ENCODE results near the gene TNPO3. TPM values are rescaled to one million over a fixed set of nuclear protein-coding genes. Genes with fewer than 3 reads are reported as not detected.

TNPO3 gene
- total and polyA plus RNA-seq, 2 of the 4 experiments (the other 2 are of a cell fraction): 24.2 to 77.2 TPM

- Histone ChIP-seq H2BK20ac (ENCODE audit: low read depth, low read length) (no peak within 1 kb of the TSS), H2AK9ac (replicated peaks; ENCODE audit: low read depth, low read length, poor library complexity) (no peak within 1 kb of the TSS), H3K9ac (ENCODE audit: low read depth, low read length) (no peak within 1 kb of the TSS), H2BK120ac (ENCODE audit: low read depth, low read length) (no peak within 1 kb of the TSS), H4K5ac (ENCODE audit: low read depth, low read length) (no peak within 1 kb of the TSS), H3K23ac (ENCODE audit: low read depth, low read length) (no peak within 1 kb of the TSS), H3K4me2 (ENCODE audit: low read depth, low read length) (peak within 1 kb of the TSS; percentile 31; the same call in 1 of the 2 replicates), H3K18ac (ENCODE audit: low read depth, low read length) (no peak within 1 kb of the TSS), H2BK15ac (ENCODE audit: low read depth, low read length) (no peak within 1 kb of the TSS), H3K27me3 (ENCODE audit: control insufficient read depth, insufficient read depth, low read length) (peaks cover 74% of the 10 kb centered on the region), H3K79me1 (ENCODE audit: low read depth in 1 of 2, low read length in 2 of 2) (no peaks in the 10 kb centered on the region), H3K4me1 (ENCODE audit: control insufficient read depth, insufficient read depth, low read length) (peaks cover 2% of the 10 kb centered on the region; the same call in 1 of the 2 replicates), H3K9me3 (ENCODE audit: control insufficient read depth, insufficient read depth, low read length) (no peaks in the 10 kb centered on the region), H4K8ac (ENCODE audit: low read depth in 2 of 2, low read length in 2 of 2) (no peak within 1 kb of the TSS; a peak in 1 of 4 replicates), H3K14ac (replicated peaks; ENCODE audit: low read depth, low read length) (no peak within 1 kb of the TSS), H3K36me3 (ENCODE audit: control insufficient read depth, insufficient read depth, low read length) (no peaks in the 10 kb centered on the region), H3K9me1 (ENCODE audit: insufficient read depth, low read length) (no peaks in the 10 kb centered on the region), H4K20me1 (ENCODE audit: insufficient read depth, low read length) (no peaks in the 10 kb centered on the region), H3K56ac (ENCODE audit: extremely low read depth, insufficient read depth, low read length) (no peak within 1 kb of the TSS), H2AK5ac (ENCODE audit: low read depth, low read length) (no peak within 1 kb of the TSS), H2BK5ac (ENCODE audit: low read depth, low read length, poor library complexity, severe bottlenecking) (no peak within 1 kb of the TSS), H4K91ac (ENCODE audit: insufficient read depth, low read depth, low read length) (no peak within 1 kb of the TSS), H3K27ac (ENCODE audit: insufficient read depth, low read length) (no peak within 1 kb of the TSS), H2AFZ (replicated peaks; ENCODE audit: low read length, poor library complexity) (peak within 1 kb of the TSS; percentile 95), H3K4ac (ENCODE audit: low read depth, low read length) (no peak within 1 kb of the TSS), H3K4me3 (ENCODE audit: insufficient read depth, low read depth, low read length) (peak within 1 kb of the TSS; percentile 9; the same call in 1 of the 2 replicates)
- intact Hi-C loops (cut with micrococcal nuclease): no loop called here
- WGBS, 2 experiments (ENCODE audit: extremely low coverage in 2 of 2, insufficient read length in 1 of 2): 32% methylated on average over 14 of the region's 34 CpGs; no CpG with 5 or more reads in 1 of the 2 experiments
- ChIA-PET CTCF (interaction anchor here (0.6 to 1.9 kb wide), 3 partner anchors 27 to 181 kb away, joined by 3 to 6 read pairs (median 4); no protein-coding TSS in a partner anchor), POLR2A (ENCODE audit: unreplicated experiment) (no interaction called here)
- DNase-seq (no peak), ATAC-seq (ENCODE audit: low read depth) (no peak)
- in situ Hi-C loops (cut with MboI; ENCODE audit: low sequenced_read_pairs): no loop called here
- no TSS peak for BruUV-seq (replicated peaks)
- dilution Hi-C loops (cut with HindIII; ENCODE audit: low sequenced_read_pairs, unreplicated experiment): no loop called here
- TF ChIP-seq MAFK (IDR thresholded peaks at IDR 0.05; ENCODE audit: low read depth, low read length) (no peak), CHD1 (IDR thresholded peaks at IDR 0.05; ENCODE audit: low read depth, low read length) (no peak), POLR2A (IDR thresholded peaks at IDR 0.05; ENCODE audit: low read depth, low read length) (no peak), BHLHE40 (IDR thresholded peaks at IDR 0.05; ENCODE audit: low read depth, low read length) (no peak), FOS (IDR thresholded peaks at IDR 0.05; ENCODE audit: low read depth, low read length) (no peak), SMC3 (IDR thresholded peaks at IDR 0.05; ENCODE audit: low read depth, low read length) (no peak), MAZ (IDR thresholded peaks at IDR 0.05; ENCODE audit: borderline replicate concordance, low read depth, low read length) (no peak), MXI1 (IDR thresholded peaks at IDR 0.05; ENCODE audit: borderline replicate concordance, low read depth, low read length) (no peak), RCOR1 (IDR thresholded peaks at IDR 0.05; ENCODE audit: insufficient replicate concordance, low read length) (no peak), CEBPB (IDR thresholded peaks at IDR 0.05; ENCODE audit: low read depth, low read length) (no peak), RAD21 (IDR thresholded peaks at IDR 0.05; ENCODE audit: low read length) (no peak), RFX5 (IDR thresholded peaks at IDR 0.05; ENCODE audit: low read depth, low read length) (no peak), NFE2L2 (IDR thresholded peaks at IDR 0.05; ENCODE audit: low read depth, low read length) (no peak), CTCF (conservative IDR thresholded peaks at IDR 0.05; ENCODE audit: low read depth, low read length) (no peak)
- TF ChIP-seq, protein P1, sequence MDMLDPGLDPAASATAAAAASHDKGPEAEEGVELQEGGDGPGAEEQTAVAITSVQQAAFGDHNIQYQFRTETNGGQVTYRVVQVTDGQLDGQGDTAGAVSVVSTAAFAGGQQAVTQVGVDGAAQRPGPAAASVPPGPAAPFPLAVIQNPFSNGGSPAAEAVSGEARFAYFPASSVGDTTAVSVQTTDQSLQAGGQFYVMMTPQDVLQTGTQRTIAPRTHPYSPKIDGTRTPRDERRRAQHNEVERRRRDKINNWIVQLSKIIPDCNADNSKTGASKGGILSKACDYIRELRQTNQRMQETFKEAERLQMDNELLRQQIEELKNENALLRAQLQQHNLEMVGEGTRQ (IDR thresholded peaks at IDR 0.05; ENCODE audit: low read depth, low read length): no peak
- TF ChIP-seq, protein P2, sequence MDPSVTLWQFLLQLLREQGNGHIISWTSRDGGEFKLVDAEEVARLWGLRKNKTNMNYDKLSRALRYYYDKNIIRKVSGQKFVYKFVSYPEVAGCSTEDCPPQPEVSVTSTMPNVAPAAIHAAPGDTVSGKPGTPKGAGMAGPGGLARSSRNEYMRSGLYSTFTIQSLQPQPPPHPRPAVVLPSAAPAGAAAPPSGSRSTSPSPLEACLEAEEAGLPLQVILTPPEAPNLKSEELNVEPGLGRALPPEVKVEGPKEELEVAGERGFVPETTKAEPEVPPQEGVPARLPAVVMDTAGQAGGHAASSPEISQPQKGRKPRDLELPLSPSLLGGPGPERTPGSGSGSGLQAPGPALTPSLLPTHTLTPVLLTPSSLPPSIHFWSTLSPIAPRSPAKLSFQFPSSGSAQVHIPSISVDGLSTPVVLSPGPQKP (IDR thresholded peaks at IDR 0.05; ENCODE audit: borderline replicate concordance, low read depth, low read length): no peak
Observed at GRCh38 chr7:128910569-128910945, 144.4 kb downstream of the TNPO3 start, which contains the start of gene KCP. Gene KCP, minus strand, starts transcription at chr7:128910709. Its CDS starts 33 bp downstream, at chr7:128910676.
